ENCODE results near the gene SLC30A2.
A peak's percentile ranks its signal among the peaks of the same experiment; 100 is the strongest.

SLC30A2 gene

GRCh38 chr1:26035959-26036755 is 9.8 kb downstream of the SLC30A2 start:
- DNase-seq (ENCODE audit: low read depth), result peak; percentile 70
- peak; percentile 99 for TF ChIP-seq CTCF (IDR thresholded peaks at IDR 0.05; ENCODE audit: insufficient read depth, low read depth, low read length, missing control alignments)
- H3K4me3 ChIP-seq (ENCODE audit: low read depth, low read length), result peak overlapping the region; percentile 92

- no peak for TF ChIP-seq CTCF (IDR thresholded peaks at IDR 0.05; ENCODE audit: insufficient read depth, low read depth, low read length, missing control alignments)
- DNase-seq (ENCODE audit: low read depth), result peak; percentile 91
- peak overlapping the region; percentile 92 for H3K4me3 ChIP-seq (ENCODE audit: low read depth, low read length)
Measured at GRCh38 chr1:26035203-26035958, 10.5 kb downstream of the SLC30A2 start.

- TF ChIP-seq CTCF (IDR thresholded peaks at IDR 0.05; ENCODE audit: insufficient read depth, low read depth, low read length, missing control alignments), result no peak
- H3K4me3 ChIP-seq (ENCODE audit: low read depth, low read length), result peak overlapping the region; percentile 92; the same call in 1 of the 2 replicates
- DNase-seq (ENCODE audit: low read depth), result no peak
Measured at GRCh38 chr1:26034504-26035202, 11.3 kb downstream of the SLC30A2 start.

- DNase-seq (ENCODE audit: low read depth), result no peak
- H3K4me3 ChIP-seq (ENCODE audit: low read depth, low read length), result no peak overlapping the region
- no peak for TF ChIP-seq CTCF (IDR thresholded peaks at IDR 0.05; ENCODE audit: insufficient read depth, low read depth, low read length, missing control alignments)
Measured at GRCh38 chr1:26032656-26033357, 13.1 kb downstream of the SLC30A2 start.

- no peak for DNase-seq (ENCODE audit: low read depth)
- TF ChIP-seq CTCF (IDR thresholded peaks at IDR 0.05; ENCODE audit: insufficient read depth, low read depth, low read length, missing control alignments), result no peak
- H3K4me3 ChIP-seq (ENCODE audit: low read depth, low read length), result no peak overlapping the region
Measured at GRCh38 chr1:26031611-26032220, 14.2 kb downstream of the SLC30A2 start.

GRCh38 chr1:26031196-26031595 is 14.7 kb downstream of the SLC30A2 start:
- TF ChIP-seq CTCF (IDR thresholded peaks at IDR 0.05; ENCODE audit: insufficient read depth, low read depth, low read length, missing control alignments), result no peak
- DNase-seq (ENCODE audit: low read depth), result no peak
- H3K4me3 ChIP-seq (ENCODE audit: low read depth, low read length), result no peak overlapping the region
